ENCODE data around the gene DPH3. TPM values are rescaled to one million over a fixed set of nuclear protein-coding genes. Genes with fewer than 3 reads are reported as not detected.

The DPH3 gene
- total RNA-seq, 3 donors from 2014 or later: 20.0 to 26.4 (median 21.0) TPM

DNA sequence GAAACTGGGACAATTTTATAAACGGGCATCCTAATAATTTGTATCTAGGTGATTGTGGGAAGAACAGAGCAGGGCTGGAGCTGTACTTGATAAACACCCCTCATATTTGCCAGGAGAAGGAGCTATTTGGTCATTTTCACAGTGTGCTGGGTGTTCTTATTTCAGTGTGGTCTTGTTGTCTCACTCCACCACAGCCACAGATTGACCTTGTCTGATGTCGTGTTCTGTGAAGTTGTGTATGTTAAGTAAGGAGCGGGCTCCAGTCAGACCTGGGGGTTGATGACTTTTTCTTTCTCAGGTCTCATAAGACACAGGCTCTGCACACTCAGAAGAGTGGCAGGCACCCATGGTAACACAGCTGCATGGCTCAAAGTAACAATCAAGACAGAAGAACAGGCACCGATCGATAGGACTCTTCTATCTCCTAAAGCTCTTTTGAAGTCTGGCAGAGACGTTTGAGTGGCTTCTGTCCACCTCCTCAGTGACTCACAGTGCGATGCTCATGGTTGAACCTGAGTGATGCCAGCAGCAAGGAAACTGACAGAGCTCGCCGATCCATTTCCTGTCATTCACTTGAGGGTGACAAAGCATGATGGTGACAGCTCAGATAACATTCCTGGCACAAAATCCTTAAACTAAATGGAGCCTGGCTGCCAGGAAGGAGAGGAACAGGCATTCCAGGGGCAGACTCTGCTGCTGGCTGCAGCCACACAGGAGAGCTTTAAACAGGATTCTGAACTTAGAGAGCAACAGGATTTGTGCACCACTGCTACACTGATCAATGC, 20.8 kb downstream of the DPH3 start:
- no peaks in the 10 kb centered on the region for H3K36me3 ChIP-seq (ENCODE audit: low read depth)
- H3K4me1 ChIP-seq (ENCODE audit: low read depth): no peaks in the 10 kb centered on the region
- DNase-seq: no peak
- TF ChIP-seq, protein P1, sequence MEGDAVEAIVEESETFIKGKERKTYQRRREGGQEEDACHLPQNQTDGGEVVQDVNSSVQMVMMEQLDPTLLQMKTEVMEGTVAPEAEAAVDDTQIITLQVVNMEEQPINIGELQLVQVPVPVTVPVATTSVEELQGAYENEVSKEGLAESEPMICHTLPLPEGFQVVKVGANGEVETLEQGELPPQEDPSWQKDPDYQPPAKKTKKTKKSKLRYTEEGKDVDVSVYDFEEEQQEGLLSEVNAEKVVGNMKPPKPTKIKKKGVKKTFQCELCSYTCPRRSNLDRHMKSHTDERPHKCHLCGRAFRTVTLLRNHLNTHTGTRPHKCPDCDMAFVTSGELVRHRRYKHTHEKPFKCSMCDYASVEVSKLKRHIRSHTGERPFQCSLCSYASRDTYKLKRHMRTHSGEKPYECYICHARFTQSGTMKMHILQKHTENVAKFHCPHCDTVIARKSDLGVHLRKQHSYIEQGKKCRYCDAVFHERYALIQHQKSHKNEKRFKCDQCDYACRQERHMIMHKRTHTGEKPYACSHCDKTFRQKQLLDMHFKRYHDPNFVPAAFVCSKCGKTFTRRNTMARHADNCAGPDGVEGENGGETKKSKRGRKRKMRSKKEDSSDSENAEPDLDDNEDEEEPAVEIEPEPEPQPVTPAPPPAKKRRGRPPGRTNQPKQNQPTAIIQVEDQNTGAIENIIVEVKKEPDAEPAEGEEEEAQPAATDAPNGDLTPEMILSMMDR (IDR thresholded peaks at IDR 0.05): no peak
- ATAC-seq: no peak
- intact Hi-C loops (cut with DNase I, micrococcal nuclease): no loop called here
- H3K9me3 ChIP-seq: no peaks in the 10 kb centered on the region
- H3K4me3 ChIP-seq: no peak overlapping the region

DNA sequence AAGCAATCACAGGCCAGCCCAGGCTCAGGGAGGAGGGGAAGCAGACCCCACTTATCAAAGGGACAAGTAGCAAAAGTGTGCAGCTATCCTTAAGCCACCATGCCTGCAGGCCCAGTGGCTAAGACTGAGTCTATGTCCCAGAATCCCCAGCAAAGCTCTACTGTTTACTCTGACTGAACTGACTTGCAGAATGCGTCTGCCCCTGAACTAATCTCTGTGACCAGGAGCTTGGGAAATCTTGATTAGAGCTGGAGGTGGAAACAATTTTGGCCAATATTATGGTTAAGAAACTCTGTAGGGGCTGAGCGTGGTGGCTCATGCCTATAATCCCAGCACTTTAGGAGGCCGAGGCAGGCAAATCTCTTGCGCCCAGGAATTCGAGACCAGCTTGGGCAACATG, 22.6 kb downstream of the DPH3 start:
- no peak overlapping the region for H3K4me3 ChIP-seq
- intact Hi-C loops (cut with DNase I, micrococcal nuclease): no loop called here
- no peaks in the 10 kb centered on the region for H3K36me3 ChIP-seq (ENCODE audit: low read depth)
- TF ChIP-seq, protein P1 (IDR thresholded peaks at IDR 0.05): no peak
- H3K9me3 ChIP-seq: no peaks in the 10 kb centered on the region
- ATAC-seq (no peak), DNase-seq (no peak)
- H3K4me1 ChIP-seq (ENCODE audit: low read depth): no peaks in the 10 kb centered on the region

DNA sequence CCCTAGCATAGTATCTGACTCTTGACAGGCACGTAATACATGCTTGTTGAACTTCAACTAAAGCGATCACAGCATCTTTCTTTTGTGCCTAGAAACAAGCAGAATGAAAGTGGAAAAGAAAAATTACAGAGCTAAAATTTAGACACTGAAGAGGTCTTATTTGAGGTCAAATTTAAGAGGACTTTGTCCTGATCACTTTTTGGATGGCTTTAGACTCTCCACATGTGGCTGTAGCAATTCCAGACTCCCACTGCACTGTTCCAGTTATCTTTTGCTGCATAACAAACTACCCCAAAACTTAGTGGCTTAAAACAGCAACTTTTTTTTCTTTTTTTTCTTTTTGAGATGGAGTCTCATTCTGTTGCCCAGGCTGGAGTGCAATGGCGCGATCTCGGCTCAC, 23.5 kb downstream of the DPH3 start:
- Histone ChIP-seq H3K9me3 (no peaks in the 10 kb centered on the region), H3K36me3 (ENCODE audit: low read depth) (no peaks in the 10 kb centered on the region), H3K4me3 (no peak overlapping the region), H3K4me1 (ENCODE audit: low read depth) (no peaks in the 10 kb centered on the region)
- ATAC-seq (no peak), DNase-seq (no peak)
- intact Hi-C loops (cut with DNase I, micrococcal nuclease): no loop called here
- TF ChIP-seq, protein P1 (IDR thresholded peaks at IDR 0.05): no peak

DNA sequence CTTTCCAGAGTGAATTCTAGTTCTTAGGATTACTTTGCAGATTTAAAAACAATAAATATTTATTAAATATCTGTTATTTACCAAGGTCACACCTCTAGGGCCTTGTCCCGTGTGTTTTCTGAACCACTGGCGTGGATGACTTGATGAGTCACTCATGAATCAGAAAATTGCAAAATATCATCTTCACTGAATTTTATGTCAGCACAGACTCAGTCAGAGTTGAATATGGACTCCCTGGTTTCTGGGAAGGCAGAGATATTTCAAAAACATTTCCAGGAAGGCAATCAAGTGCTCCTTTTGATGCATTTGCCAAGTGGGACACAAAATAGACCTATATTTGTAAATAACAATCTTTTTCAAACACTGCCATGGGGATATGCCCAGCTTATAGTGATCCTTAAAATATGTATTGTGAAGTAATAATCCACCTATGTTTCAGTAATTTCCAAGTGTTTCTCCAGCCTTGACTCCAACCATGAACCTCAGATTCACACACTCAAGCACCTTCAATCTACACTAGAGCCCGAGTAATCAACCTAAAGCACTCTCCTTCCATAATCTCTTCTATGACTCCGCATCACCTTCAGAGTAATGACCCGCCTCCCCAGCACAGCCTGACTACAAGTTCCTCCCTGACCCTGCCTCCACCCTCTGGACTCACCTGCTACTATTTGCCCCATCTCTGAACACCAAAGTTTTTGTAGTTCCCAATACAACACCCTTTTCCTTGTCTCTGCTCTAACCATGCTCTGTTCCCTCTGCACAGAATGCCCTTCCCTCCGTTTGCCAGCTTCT, 24.3 kb downstream of the DPH3 start:
- no peak for DNase-seq
- Histone ChIP-seq H3K36me3 (ENCODE audit: low read depth) (no peaks in the 10 kb centered on the region), H3K4me3 (no peak overlapping the region), H3K4me1 (ENCODE audit: low read depth) (no peaks in the 10 kb centered on the region), H3K9me3 (no peaks in the 10 kb centered on the region)
- TF ChIP-seq, protein P1 (IDR thresholded peaks at IDR 0.05): no peak
- no peak for ATAC-seq
- intact Hi-C loops (cut with DNase I, micrococcal nuclease): no loop called here

DNA sequence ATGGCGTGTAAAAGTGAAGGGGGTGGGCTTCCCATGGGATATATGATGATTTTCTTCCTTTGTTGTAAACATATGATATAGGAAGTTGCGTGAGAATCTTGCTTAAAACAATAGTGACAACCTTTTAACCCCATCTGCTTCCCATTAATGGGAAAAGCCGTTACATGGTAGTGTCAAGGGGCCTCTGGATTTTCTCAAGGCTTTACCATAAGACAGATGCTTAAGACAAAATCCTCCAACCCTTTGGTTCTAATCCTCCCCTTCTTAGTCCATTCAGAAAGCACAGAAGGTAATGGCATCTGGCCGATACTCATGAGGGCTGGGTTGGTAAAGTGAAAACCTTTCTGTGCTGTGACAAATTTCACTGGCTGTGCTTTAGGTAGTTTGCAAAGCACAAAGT, 25.0 kb downstream of the DPH3 start:
- ATAC-seq (no peak), DNase-seq (no peak)
- intact Hi-C loops (cut with DNase I, micrococcal nuclease): no loop called here
- no peaks in the 10 kb centered on the region for H3K36me3 ChIP-seq (ENCODE audit: low read depth)
- TF ChIP-seq, protein P1 (IDR thresholded peaks at IDR 0.05): no peak
- H3K9me3 ChIP-seq: no peaks in the 10 kb centered on the region
- no peaks in the 10 kb centered on the region for H3K4me1 ChIP-seq (ENCODE audit: low read depth)
- H3K4me3 ChIP-seq: no peak overlapping the region
